Endothelial cell of umbilical vein (primary cell): ENCODE data around the gene MYO5B. TPM values are rescaled to one million over a fixed set of nuclear protein-coding genes. Genes with fewer than 3 reads are reported as not detected.

ENCODE experiments used
- BruUV-seq: library from RNA; stranded (reverse); fragments of 400-500 nt; replicated peaks from 2 replicates; lab custom pipeline; 2021; lab: Mats Ljungman, UMichigan
- CTCF ChIA-PET: fragments of 300-600, 350-600 bp; sonication (Branson Sonifier 250); formaldehyde crosslinking; loops from one replicate; lab custom pipeline; 2021; ENCODE audit warnings: antibody characterized with exemption, inconsistent platforms; lab: Charles Lee
- POLR2A ChIA-PET: fragments of 300-600, 350-600 bp; sonication (Branson Sonifier 250); formaldehyde crosslinking; loops from one replicate; lab custom pipeline; 2021; ENCODE audit warnings: antibody characterized with exemption, inconsistent platforms; lab: Charles Lee
- DNase-seq: peaks from one replicate; pipeline ENCODE4 v3.0.0-alpha.2; 2011; ENCODE audit warnings: low read depth, low spot score
- FAIRE-seq: peaks from 2 replicates; lab custom pipeline; 2011; peaks lifted over from hg19 to GRCh38; lab: Jason Lieb, UNC
- H2AFZ ChIP-seq: 2 replicates; pipeline ENCODE4 v1.6.0; 2012; ENCODE audit warnings: low read depth, low read length, control low read depth, inconsistent platforms
- H3K27ac ChIP-seq: 2 replicates; pipeline ENCODE4 v1.5.1; 2011; ENCODE audit warnings: low read depth, mild to moderate bottlenecking, control low read depth, low read length, moderate library complexity; ENCODE audit not compliant: insufficient read depth
- H3K27me3 ChIP-seq, 2 experiments: 2 replicates each; pipeline versions ENCODE4 v1.6.0 to v1.6.1; 2011; ENCODE audit warnings: low read length in 2 of 2, mixed read lengths in 1 of 2; ENCODE audit not compliant: control insufficient read depth in 2 of 2, insufficient read depth in 2 of 2
- H3K36me3 ChIP-seq, 2 experiments: 2 replicates in 1 of 2; 3 replicates in 1 of 2; pipeline ENCODE4 v1.5.1; 2011; ENCODE audit warnings: low read length in 2 of 2, mild to moderate bottlenecking in 1 of 2, moderate library complexity in 1 of 2; ENCODE audit not compliant: control insufficient read depth in 2 of 2, insufficient read depth in 2 of 2; ENCODE audit errors: extremely low read depth in 1 of 2
- H3K4me1 ChIP-seq: 3 replicates; pipeline ENCODE4 v1.5.1; 2011; ENCODE audit warnings: mild to moderate bottlenecking, low read length; ENCODE audit not compliant: control insufficient read depth, insufficient read depth; ENCODE audit errors: extremely low read depth
- H3K4me2 ChIP-seq: 2 replicates; pipeline ENCODE4 v1.6.1; 2011; ENCODE audit warnings: low read length, control low read depth, mixed read lengths; ENCODE audit not compliant: insufficient read depth
- H3K4me3 ChIP-seq, 3 experiments: fragments of 200-600 bp in 1 of 3; sonication (generic), shearing (Covaris generic) in 1 of 3; replicated peaks in 1 of 3; 2 replicates each; pipeline ENCODE4 v1.5.1; 2011 to 2016; ENCODE audit warnings: control low read depth in 3 of 3, low read length in 3 of 3, mild to moderate bottlenecking in 2 of 3, inconsistent platforms in 1 of 3, low read depth in 1 of 3, moderate library complexity in 1 of 3; ENCODE audit not compliant: insufficient read depth in 1 of 3
- H3K79me2 ChIP-seq: 2 replicates; pipeline ENCODE4 v1.6.0; 2012; ENCODE audit warnings: low read length, inconsistent platforms; ENCODE audit not compliant: control insufficient read depth, insufficient read depth
- H3K9ac ChIP-seq: replicated peaks from 2 replicates; pipeline ENCODE3; 2011; ENCODE audit warnings: low read length, control low read depth; ENCODE audit not compliant: insufficient read depth; ENCODE audit errors: extremely low read depth
- H3K9me1 ChIP-seq: replicated peaks from 3 replicates; pipeline ENCODE4 v1.6.0; 2011; ENCODE audit warnings: mild to moderate bottlenecking, low read length; ENCODE audit not compliant: control insufficient read depth, insufficient read depth; ENCODE audit errors: extremely low read depth
- H3K9me3 ChIP-seq: replicated peaks from 2 replicates; pipeline ENCODE4 v1.5.1; 2012; ENCODE audit warnings: low read length, inconsistent platforms; ENCODE audit not compliant: control insufficient read depth, insufficient read depth
- H4K20me1 ChIP-seq: replicated peaks from 2 replicates; pipeline ENCODE3; 2011; ENCODE audit warnings: mild to moderate bottlenecking, low read length; ENCODE audit not compliant: control insufficient read depth, insufficient read depth; ENCODE audit errors: extremely low read depth
- CTCF ChIP-seq, 2 donors: IDR thresholded peaks; 1 replicate in 1 of 2; 2 replicates in 1 of 2; pipeline ENCODE4 v1.5.1; 2011; ENCODE audit warnings: low read length in 2 of 2, mild to moderate bottlenecking in 2 of 2, moderate library complexity in 2 of 2, control low read depth in 1 of 2, inconsistent platforms in 1 of 2, low read depth in 1 of 2; ENCODE audit not compliant: insufficient read depth in 1 of 2; ENCODE audit errors: extremely low read depth in 1 of 2
- EZH2 ChIP-seq: IDR thresholded peaks from 2 replicates; pipeline ENCODE4 v1.6.1; 2012; ENCODE audit warnings: borderline replicate concordance, low read depth, mild to moderate bottlenecking, moderate library complexity, low read length, inconsistent platforms; ENCODE audit not compliant: severe bottlenecking
- FOS ChIP-seq: IDR thresholded peaks from 2 replicates; pipeline ENCODE4 v1.6.1; 2011; ENCODE audit warnings: mild to moderate bottlenecking, low read length, moderate library complexity, borderline replicate concordance; ENCODE audit not compliant: insufficient read depth
- GATA2 ChIP-seq: IDR thresholded peaks from 2 replicates; pipeline ENCODE4 v1.7.0; 2011; ENCODE audit warnings: low read depth, mild to moderate bottlenecking, moderate library complexity, mixed read lengths, low read length; ENCODE audit not compliant: insufficient read length, insufficient read depth
- JUN ChIP-seq: IDR thresholded peaks from 2 replicates; pipeline ENCODE4 v1.6.1; 2011; ENCODE audit warnings: borderline replicate concordance, low read depth; ENCODE audit not compliant: insufficient read length, insufficient read depth
- MAX ChIP-seq: IDR thresholded peaks from 2 replicates; pipeline ENCODE4 v1.6.1; 2011; ENCODE audit not compliant: insufficient read depth, insufficient read length
- MYC ChIP-seq: IDR thresholded peaks from one replicate; pipeline ENCODE4 v1.6.1; 2011; ENCODE audit warnings: mild to moderate bottlenecking, low read depth, low read length
- POLR2A ChIP-seq: IDR thresholded peaks from 2 replicates; pipeline ENCODE4 v1.6.1; 2012; ENCODE audit warnings: low read depth, mild to moderate bottlenecking, control low read depth, low read length
- POLR2AphosphoS5 ChIP-seq: IDR thresholded peaks from 2 replicates; pipeline ENCODE4 v1.6.1; 2012; ENCODE audit warnings: low read depth, mild to moderate bottlenecking, control low read depth, low read length, moderate library complexity; ENCODE audit not compliant: insufficient read depth
- dilution Hi-C: fragments of 300-500 bp; cut with MboI; formaldehyde crosslinking; loops from one replicate; pipeline ENCODE4 v1.15.0; 2019; ENCODE audit warnings: low sequenced_read_pairs; ENCODE audit not compliant: extremely low pct_ligation_motif_present
- intact Hi-C: fragments of 100-400 bp; cut with micrococcal nuclease; formaldehyde crosslinking; loops from one replicate; pipeline ENCODE4 v1.10.0; 2022
- polyA plus RNA-seq, 4 experiments: library from polyadenylated mRNA; depleted of rRNA in 3 of 4; stranded (reverse) in 3 of 4; unstranded in 1 of 4; fragments of >200 nt; gene quantifications; 2 replicates each; pipeline versions ENCODE4 v1.2.1 to v1.2.3, GENCODE V29; 2011 to 2012; ENCODE audit warnings: missing spikeins in 1 of 4
- total RNA-seq: library from RNA; stranded (reverse); gene quantifications from 2 replicates; pipeline ENCODE4 v1.2.3, GENCODE V29; 2021

The MYO5B gene
- total and polyA plus RNA-seq, 2 donors (not counting 3 experiments of a cell fraction or from before 2014, with no cell fraction given): 0.54 to 1.1 TPM

- intact Hi-C loops: no loop called here
These were observed 6.3 kb downstream of the MYO5B start for GRCh38 chr18:50188652-50189051.

GRCh38 chr18:50187659-50188058 lies 7.3 kb downstream of the MYO5B start:
- Histone ChIP-seq H3K9me1 (no peaks in the 10 kb centered on the region), H3K9me3 (no peaks in the 10 kb centered on the region), H3K79me2 (no peaks in the 10 kb centered on the region), H3K4me3 (no peak overlapping the region), H3K27ac (no peak overlapping the region), H2AFZ (no peak overlapping the region), H3K27me3 (peaks cover 6 to 10% of the 10 kb centered on the region in 2 experiments), H3K4me2 (no peak overlapping the region), H4K20me1 (no peaks in the 10 kb centered on the region), H3K36me3 (no peaks in the 10 kb centered on the region), H3K9ac (no peak overlapping the region), H3K4me1 (no peaks in the 10 kb centered on the region)
- BruUV-seq: no TSS peak
- dilution Hi-C loops: no loop called here
- no peak for FAIRE-seq
- TF ChIP-seq EZH2 (no peak), POLR2AphosphoS5 (no peak), POLR2A (no peak), JUN (no peak), MYC (no peak), CTCF (IDR thresholded peaks at IDR 0.05; ENCODE audit: extremely low read depth in 1 of 2, insufficient read depth in 1 of 2, low read depth in 1 of 2, low read length in 2 of 2) (no peak), GATA2 (no peak), FOS (no peak), MAX (no peak)
- CTCF ChIA-PET: no interaction called here
- no peak for DNase-seq
- POLR2A ChIA-PET: no interaction called here
- intact Hi-C loops: no loop called here

More at GRCh38 chr18:50188652-50189051, 6.3 kb downstream of the MYO5B start:
- DNase-seq (no peak), FAIRE-seq (no peak)
- Histone ChIP-seq H3K36me3 (no peaks in the 10 kb centered on the region), H2AFZ (no peak overlapping the region), H3K9ac (no peak overlapping the region), H3K79me2 (no peaks in the 10 kb centered on the region), H3K4me3 (no peak overlapping the region), H3K9me1 (no peaks in the 10 kb centered on the region), H3K27me3 (peaks cover 12 to 20% of the 10 kb centered on the region in 2 experiments), H3K9me3 (no peaks in the 10 kb centered on the region), H3K27ac (no peak overlapping the region), H3K4me1 (no peaks in the 10 kb centered on the region), H3K4me2 (no peak overlapping the region), H4K20me1 (no peaks in the 10 kb centered on the region)
- dilution Hi-C loops: no loop called here
- POLR2A ChIA-PET: no interaction called here
- no TSS peak for BruUV-seq
- CTCF ChIA-PET: no interaction called here
- TF ChIP-seq POLR2A: no peak
